HFFc6 (cell line): ENCODE measurements around the gene FGGY. TPM values are rescaled to one million over a fixed set of nuclear protein-coding genes. Genes with fewer than 3 reads are reported as not detected.

Experiments used
- DNase-seq: peaks from one replicate; pipeline ENCODE4 v3.0.0-alpha.2; 2018
- H3K27ac Mint-ChIP-seq: 2 replicates; pipeline ENCODE4 v1.8.0; 2020; ENCODE audit warnings: mild to moderate bottlenecking, mixed read lengths
- H3K27me3 Mint-ChIP-seq: 2 replicates; pipeline ENCODE4 v1.8.0; 2021; ENCODE audit warnings: mild to moderate bottlenecking, moderate library complexity, mixed read lengths; ENCODE audit not compliant: insufficient read depth
- H3K36me3 Mint-ChIP-seq: 2 replicates; pipeline ENCODE4 v1.8.0; 2021; ENCODE audit warnings: low read depth, mixed read lengths
- H3K4me1 Mint-ChIP-seq: 2 replicates; pipeline ENCODE4 v1.8.0; 2020; ENCODE audit warnings: low read depth, mixed read lengths
- H3K4me3 Mint-ChIP-seq: 2 replicates; pipeline ENCODE4 v1.8.0; 2020; ENCODE audit warnings: mild to moderate bottlenecking, moderate library complexity, mixed read lengths
- H3K9me3 Mint-ChIP-seq: 2 replicates; pipeline ENCODE4 v1.8.0; 2020; ENCODE audit warnings: mild to moderate bottlenecking, mixed read lengths
- total RNA-seq, 6 experiments: library from RNA; stranded (reverse); fragmentation: NEBNext Ultra II Directional; extraction: Animal tissue kit (Norgen Biotek cat#: 25700); gene quantifications; 2 replicates in 1 of 6; 3 replicates in 5 of 6; pipeline ENCODE4 v1.2.3, GENCODE V29; 2021
- TF ChIP-seq, protein P1 (sequence below): fragments of 200-600 bp; sonication (generic); IDR thresholded peaks from 2 replicates; pipeline ENCODE4 v1.5.0; 2021; ENCODE audit warnings: antibody characterized with exemption, mild to moderate bottlenecking

The FGGY gene
- total RNA-seq, 6 experiments from 2014 or later: 16.4 to 20.1 (median 18.7) TPM

GRCh38 chr1:59293206-59293605, 3.7 kb upstream of the FGGY start:
- peaks cover 40% of the 10 kb centered on the region for H3K4me1 Mint-ChIP-seq
- peaks cover 2% of the 10 kb centered on the region; the same call in 1 of the 2 replicates for H3K27me3 Mint-ChIP-seq
- H3K36me3 Mint-ChIP-seq: no peaks in the 10 kb centered on the region
- H3K9me3 Mint-ChIP-seq: no peaks in the 10 kb centered on the region
- TF ChIP-seq, protein P1, sequence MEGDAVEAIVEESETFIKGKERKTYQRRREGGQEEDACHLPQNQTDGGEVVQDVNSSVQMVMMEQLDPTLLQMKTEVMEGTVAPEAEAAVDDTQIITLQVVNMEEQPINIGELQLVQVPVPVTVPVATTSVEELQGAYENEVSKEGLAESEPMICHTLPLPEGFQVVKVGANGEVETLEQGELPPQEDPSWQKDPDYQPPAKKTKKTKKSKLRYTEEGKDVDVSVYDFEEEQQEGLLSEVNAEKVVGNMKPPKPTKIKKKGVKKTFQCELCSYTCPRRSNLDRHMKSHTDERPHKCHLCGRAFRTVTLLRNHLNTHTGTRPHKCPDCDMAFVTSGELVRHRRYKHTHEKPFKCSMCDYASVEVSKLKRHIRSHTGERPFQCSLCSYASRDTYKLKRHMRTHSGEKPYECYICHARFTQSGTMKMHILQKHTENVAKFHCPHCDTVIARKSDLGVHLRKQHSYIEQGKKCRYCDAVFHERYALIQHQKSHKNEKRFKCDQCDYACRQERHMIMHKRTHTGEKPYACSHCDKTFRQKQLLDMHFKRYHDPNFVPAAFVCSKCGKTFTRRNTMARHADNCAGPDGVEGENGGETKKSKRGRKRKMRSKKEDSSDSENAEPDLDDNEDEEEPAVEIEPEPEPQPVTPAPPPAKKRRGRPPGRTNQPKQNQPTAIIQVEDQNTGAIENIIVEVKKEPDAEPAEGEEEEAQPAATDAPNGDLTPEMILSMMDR: no peak
- no peak overlapping the region for H3K27ac Mint-ChIP-seq
- no peak for DNase-seq
- no peak overlapping the region for H3K4me3 Mint-ChIP-seq

- Mint-ChIP-seq H3K27me3 (peaks cover 2% of the 10 kb centered on the region; the same call in 1 of the 2 replicates), H3K4me1 (peaks cover 46% of the 10 kb centered on the region)
- no peak for DNase-seq
Measured at GRCh38 chr1:59293849-59294248, 3.0 kb upstream of the FGGY start.

DNA sequence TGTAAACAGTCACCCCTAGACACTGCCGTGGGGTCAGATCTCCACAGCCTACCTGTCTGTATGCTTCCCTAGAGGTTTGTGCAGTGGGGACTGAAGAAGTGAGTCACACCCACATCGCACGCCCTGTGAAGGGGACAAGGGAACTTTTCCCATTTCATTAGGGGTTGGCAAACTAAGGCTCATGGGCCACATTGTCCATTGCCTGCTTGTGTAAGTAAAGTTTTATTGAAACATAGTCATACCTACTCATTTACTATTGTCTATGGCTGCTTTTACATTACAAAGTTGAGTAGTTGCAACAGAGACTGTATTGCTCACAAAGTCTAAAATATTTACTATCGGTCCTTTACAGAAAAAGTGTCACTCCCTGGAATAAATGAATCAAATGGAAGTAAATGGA, 2.5 kb upstream of the FGGY start:
- no peaks in the 10 kb centered on the region; the same call in 1 of the 2 replicates for H3K9me3 Mint-ChIP-seq
- DNase-seq: no peak

More at GRCh38 chr1:59293849-59294248, 3.0 kb upstream of the FGGY start:
- H3K27ac Mint-ChIP-seq: no peak overlapping the region
- TF ChIP-seq, protein P1: no peak
- peaks cover under 1% of the 10 kb centered on the region for H3K36me3 Mint-ChIP-seq
- H3K4me3 Mint-ChIP-seq: no peak overlapping the region
- H3K9me3 Mint-ChIP-seq: no peaks in the 10 kb centered on the region

GRCh38 chr1:59295618-59296017, 1.3 kb upstream of the FGGY start:
- TF ChIP-seq, protein P1: no peak
- peak overlapping the region; percentile 82 for H3K27ac Mint-ChIP-seq

More for the DNA sequence above, 2.5 kb upstream of the FGGY start:
- Mint-ChIP-seq H3K27me3 (peaks cover 2% of the 10 kb centered on the region; the same call in 1 of the 2 replicates), H3K4me3 (no peak overlapping the region), H3K27ac (no peak overlapping the region), H3K36me3 (peaks cover 6% of the 10 kb centered on the region), H3K4me1 (peaks cover 52% of the 10 kb centered on the region)
- TF ChIP-seq, protein P1: no peak

GRCh38 chr1:59298026-59298583, 1.2 kb downstream of the FGGY start:
- DNase-seq: no peak
- TF ChIP-seq, protein P1: peak; percentile 6; the same call in 1 of the 2 replicates
- H3K4me1 Mint-ChIP-seq: peaks cover 43% of the 10 kb centered on the region
- H3K27ac Mint-ChIP-seq: peak overlapping the region; percentile 81
- H3K4me3 Mint-ChIP-seq: peak overlapping the region; percentile 93
- peaks cover 3% of the 10 kb centered on the region; the same call in 1 of the 2 replicates for H3K9me3 Mint-ChIP-seq
- H3K36me3 Mint-ChIP-seq: peaks cover 19% of the 10 kb centered on the region
- H3K27me3 Mint-ChIP-seq: peaks cover 4% of the 10 kb centered on the region

More at GRCh38 chr1:59295618-59296017, 1.3 kb upstream of the FGGY start:
- Mint-ChIP-seq H3K27me3 (peaks cover 4% of the 10 kb centered on the region), H3K4me1 (peaks cover 52% of the 10 kb centered on the region), H3K9me3 (no peaks in the 10 kb centered on the region; the same call in 1 of the 2 replicates), H3K36me3 (peaks cover 12% of the 10 kb centered on the region), H3K4me3 (peak overlapping the region; percentile 87)
- no peak for DNase-seq
